Thyroid gland (tissue), 4 donors: ENCODE data around the gene SLCO2A1. TPM values are rescaled to one million over a fixed set of nuclear protein-coding genes. Genes with fewer than 3 reads are reported as not detected.

Experiments
- DNase-seq, 2 donors: peaks; one replicate each; pipeline ENCODE4 v3.0.0-alpha.2; 2019
- H3K27ac ChIP-seq, 3 donors: fragments of 200-600 bp; sonication (generic); 1 replicate in 2 of 3; 2 replicates in 1 of 3; pipeline ENCODE4 v1.5.1; 2016 to 2019; ENCODE audit warnings: mild to moderate bottlenecking in 1 of 3, moderate library complexity in 1 of 3
- H3K27me3 ChIP-seq: fragments of 200-600 bp; sonication (generic); one replicate; pipeline ENCODE4 v1.5.1; 2019
- H3K36me3 ChIP-seq, 2 donors: fragments of 200-600 bp; sonication (generic); one replicate each; pipeline ENCODE4 v1.5.1; 2016 to 2019
- H3K4me1 ChIP-seq, 2 donors: fragments of 200-600 bp; sonication (generic); one replicate each; pipeline ENCODE4 v1.5.1; 2017 to 2019
- H3K4me3 ChIP-seq, 3 donors: fragments of 200-600 bp; sonication (generic); replicated peaks in 1 of 3; 1 replicate in 2 of 3; 2 replicates in 1 of 3; pipeline ENCODE4 v1.5.1; 2016; ENCODE audit warnings: mild to moderate bottlenecking in 1 of 3
- H3K9me3 ChIP-seq: fragments of 200-600 bp; sonication (generic); one replicate; pipeline ENCODE4 v1.5.1; 2017
- CTCF ChIP-seq, 6 experiments: fragments of 200-600 bp in 3 of 6; fragments of 450-650 bp in 3 of 6; sonication (generic) in 3 of 6; IDR thresholded peaks; one replicate each; pipeline ENCODE4 v1.5.1; 2016 to 2019; ENCODE audit warnings: antibody characterized with exemption in 6 of 6, mild to moderate bottlenecking in 2 of 6, inconsistent platforms in 1 of 6, moderate library complexity in 1 of 6
- POLR2A ChIP-seq, 2 donors: fragments of 450-650 bp; IDR thresholded peaks; one replicate each; pipeline ENCODE4 v1.6.1; 2017; ENCODE audit warnings: antibody characterized with exemption in 2 of 2, mild to moderate bottlenecking in 2 of 2, moderate library complexity in 1 of 2
- WGBS, 2 donors: methylation state at CpG; one replicate each; pipeline ENCODE4 v1.1.5; 2017; 5-methylcytosine and 5-hydroxymethylcytosine counted together
- intact Hi-C: fragments of 100-400 bp; cut with DNase I; formaldehyde crosslinking; loops from one replicate; pipeline ENCODE4 v1.15.1; 2023
- total RNA-seq, 4 donors: library from RNA; depleted of rRNA; stranded (reverse); fragments of >200 nt; gene quantifications; one replicate each; pipeline ENCODE4 v1.2.3, GENCODE V29; 2016

The SLCO2A1 gene
- total RNA-seq, 4 donors from 2014 or later, result 26.0 to 76.6 (median 41.0) TPM

GRCh38 chr3:134020135-134020680, 9.5 kb downstream of the SLCO2A1 start:
- Histone ChIP-seq H3K9me3 (no peaks in the 10 kb centered on the region), H3K4me3 (no peak overlapping the region), H3K27ac (no peak overlapping the region), H3K4me1 (peaks cover 0 to 11% of the 10 kb centered on the region in 2 donors), H3K36me3 (no peaks in the 10 kb centered on the region), H3K27me3 (no peaks in the 10 kb centered on the region)
- no peak for DNase-seq
- 87 to 88% methylated on average over 20 to 22 of the region's 22 CpGs for WGBS, 2 donors
- intact Hi-C loops, result no loop called here
- TF ChIP-seq POLR2A (IDR thresholded peaks at IDR 0.05) (no peak), CTCF (IDR thresholded peaks at IDR 0.05) (no peak)

DNA sequence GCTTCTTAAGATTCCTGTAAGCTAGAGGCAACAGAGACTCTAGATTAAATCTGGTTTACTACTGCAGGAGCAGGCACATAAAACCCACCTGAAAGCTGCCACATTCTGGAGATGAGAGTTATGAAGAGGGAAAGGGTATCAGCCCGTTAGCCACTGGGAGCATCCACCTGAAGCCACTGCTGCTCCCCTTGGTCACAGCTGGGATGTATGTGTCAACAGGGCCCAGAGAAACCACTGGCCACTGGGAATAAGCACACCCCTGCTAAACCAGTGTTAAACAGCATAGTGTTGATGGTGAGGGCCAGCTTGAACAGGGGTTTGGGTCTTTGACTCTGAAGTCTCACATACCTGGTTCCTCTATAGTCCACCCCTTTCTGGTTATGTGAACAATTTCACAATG, 10.9 kb downstream of the SLCO2A1 start:
- intact Hi-C loops, result no loop called here
- Histone ChIP-seq H3K36me3 (no peaks in the 10 kb centered on the region), H3K27ac (no peak overlapping the region), H3K4me1 (peaks cover 0 to 11% of the 10 kb centered on the region in 2 donors), H3K4me3 (no peak overlapping the region), H3K9me3 (no peaks in the 10 kb centered on the region), H3K27me3 (no peaks in the 10 kb centered on the region)
- TF ChIP-seq CTCF (IDR thresholded peaks at IDR 0.05), result no peak
- TF ChIP-seq POLR2A (IDR thresholded peaks at IDR 0.05), result no peak
- DNase-seq, result no peak
- WGBS, 2 donors, result 75 to 78% methylated on average over 1 of the region's 1 CpG

- TF ChIP-seq POLR2A (IDR thresholded peaks at IDR 0.05), result no peak
- TF ChIP-seq CTCF (IDR thresholded peaks at IDR 0.05), result no peak
- WGBS, 2 donors, result 70 to 80% methylated on average over 3 of the region's 3 CpGs
- H3K4me1 ChIP-seq, result peaks cover 0 to 11% of the 10 kb centered on the region in 2 donors
- H3K36me3 ChIP-seq, result no peaks in the 10 kb centered on the region
- H3K9me3 ChIP-seq, result no peaks in the 10 kb centered on the region
- no peaks in the 10 kb centered on the region for H3K27me3 ChIP-seq
- no peak overlapping the region for H3K4me3 ChIP-seq
- no peak for DNase-seq
- H3K27ac ChIP-seq, result no peak overlapping the region
- intact Hi-C loops, result no loop called here
These were observed 11.3 kb downstream of the SLCO2A1 start for GRCh38 chr3:134018406-134018805.

GRCh38 chr3:134017490-134017889, 12.2 kb downstream of the SLCO2A1 start:
- Histone ChIP-seq H3K4me1 (peaks cover 0 to 11% of the 10 kb centered on the region in 2 donors), H3K4me3 (no peak overlapping the region), H3K36me3 (no peaks in the 10 kb centered on the region), H3K27ac (no peak overlapping the region), H3K27me3 (no peaks in the 10 kb centered on the region), H3K9me3 (no peaks in the 10 kb centered on the region)
- DNase-seq, result no peak
- 79 to 89% methylated on average over 5 of the region's 5 CpGs for WGBS, 2 donors
- TF ChIP-seq CTCF (IDR thresholded peaks at IDR 0.05), result no peak
- no peak for TF ChIP-seq POLR2A (IDR thresholded peaks at IDR 0.05)
- intact Hi-C loops, result no loop called here

DNA sequence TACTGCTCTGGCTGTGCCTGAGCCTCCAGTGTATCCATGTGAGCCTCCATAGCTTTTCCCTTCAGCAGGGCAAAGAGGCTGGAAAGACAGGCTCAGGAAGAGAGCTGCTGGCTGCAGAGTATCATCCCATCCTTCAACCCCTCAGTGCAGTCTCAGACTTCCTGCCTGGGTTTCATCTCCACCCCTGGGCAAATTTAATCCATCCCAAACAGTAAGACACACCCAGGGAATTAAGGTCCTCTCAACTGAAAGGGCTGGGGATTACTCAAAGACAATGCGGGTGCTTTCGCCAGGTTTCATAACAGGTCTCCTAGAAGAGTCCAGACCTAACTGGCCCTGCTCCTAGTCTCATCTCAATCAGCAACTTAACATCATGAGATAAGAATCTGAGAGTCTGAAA, 15.5 kb downstream of the SLCO2A1 start:
- no peak overlapping the region for H3K4me3 ChIP-seq
- H3K27me3 ChIP-seq, result no peaks in the 10 kb centered on the region
- no peak overlapping the region for H3K27ac ChIP-seq
- H3K36me3 ChIP-seq, result no peaks in the 10 kb centered on the region
- intact Hi-C loops, result no loop called here
- no peak for TF ChIP-seq CTCF (IDR thresholded peaks at IDR 0.05)
- no peaks in the 10 kb centered on the region for H3K9me3 ChIP-seq
- peaks cover 0 to 12% of the 10 kb centered on the region in 2 donors for H3K4me1 ChIP-seq
- DNase-seq, result no peak
- 97 to 100% methylated on average over 2 of the region's 2 CpGs for WGBS, 2 donors
